ENCODE results near the gene TMEM132C.

Gene TMEM132C

GRCh38 chr12:128314611-128315010 is 47.6 kb downstream of the TMEM132C start:
- DNase-seq (ENCODE audit: low spot score) (no peak), ATAC-seq (ENCODE audit: low read depth) (no peak)
- Histone ChIP-seq H3K27ac (ENCODE audit: poor library complexity, severe bottlenecking) (no peak overlapping the region), H3K9me3 (ENCODE audit: severe bottlenecking) (no peaks in the 10 kb centered on the region), H3K4me1 (ENCODE audit: insufficient read depth, poor library complexity, severe bottlenecking) (no peaks in the 10 kb centered on the region), H3K27me3 (ENCODE audit: insufficient read depth, poor library complexity, severe bottlenecking) (no peaks in the 10 kb centered on the region), H3K36me3 (ENCODE audit: low read depth) (no peaks in the 10 kb centered on the region), H3K4me3 (ENCODE audit: severe bottlenecking) (no peak overlapping the region)
- no peak for TF ChIP-seq CTCF (IDR thresholded peaks at IDR 0.05; ENCODE audit: poor library complexity, severe bottlenecking)

GRCh38 chr12:128316078-128316477 is 49.1 kb downstream of the TMEM132C start:
- Histone ChIP-seq H3K4me1 (ENCODE audit: insufficient read depth, poor library complexity, severe bottlenecking) (no peaks in the 10 kb centered on the region), H3K4me3 (ENCODE audit: severe bottlenecking) (no peak overlapping the region), H3K9me3 (ENCODE audit: severe bottlenecking) (no peaks in the 10 kb centered on the region), H3K36me3 (ENCODE audit: low read depth) (no peaks in the 10 kb centered on the region), H3K27ac (ENCODE audit: poor library complexity, severe bottlenecking) (no peak overlapping the region), H3K27me3 (ENCODE audit: insufficient read depth, poor library complexity, severe bottlenecking) (no peaks in the 10 kb centered on the region)
- no peak for TF ChIP-seq CTCF (IDR thresholded peaks at IDR 0.05; ENCODE audit: poor library complexity, severe bottlenecking)
- DNase-seq (ENCODE audit: low spot score) (no peak), ATAC-seq (ENCODE audit: low read depth) (no peak)

- no peak for ATAC-seq (ENCODE audit: low read depth)
- no peaks in the 10 kb centered on the region for H3K4me1 ChIP-seq (ENCODE audit: insufficient read depth, poor library complexity, severe bottlenecking)
Observed at GRCh38 chr12:128316973-128317526, 50.1 kb downstream of the TMEM132C start.

GRCh38 chr12:128318341-128318740 is 51.4 kb downstream of the TMEM132C start:
- DNase-seq (ENCODE audit: low spot score): no peak
- ATAC-seq (ENCODE audit: low read depth): no peak

More at GRCh38 chr12:128316973-128317526, 50.1 kb downstream of the TMEM132C start:
- Histone ChIP-seq H3K27ac (ENCODE audit: poor library complexity, severe bottlenecking) (no peak overlapping the region), H3K36me3 (ENCODE audit: low read depth) (no peaks in the 10 kb centered on the region), H3K4me3 (ENCODE audit: severe bottlenecking) (no peak overlapping the region), H3K9me3 (ENCODE audit: severe bottlenecking) (no peaks in the 10 kb centered on the region), H3K27me3 (ENCODE audit: insufficient read depth, poor library complexity, severe bottlenecking) (no peaks in the 10 kb centered on the region)
- no peak for DNase-seq (ENCODE audit: low spot score)
- TF ChIP-seq CTCF (IDR thresholded peaks at IDR 0.05; ENCODE audit: poor library complexity, severe bottlenecking): no peak

More at GRCh38 chr12:128318341-128318740, 51.4 kb downstream of the TMEM132C start:
- H3K4me3 ChIP-seq (ENCODE audit: severe bottlenecking): no peak overlapping the region
- no peaks in the 10 kb centered on the region for H3K9me3 ChIP-seq (ENCODE audit: severe bottlenecking)
- H3K4me1 ChIP-seq (ENCODE audit: insufficient read depth, poor library complexity, severe bottlenecking): no peaks in the 10 kb centered on the region
- no peak overlapping the region for H3K27ac ChIP-seq (ENCODE audit: poor library complexity, severe bottlenecking)
- H3K36me3 ChIP-seq (ENCODE audit: low read depth): no peaks in the 10 kb centered on the region
- TF ChIP-seq CTCF (IDR thresholded peaks at IDR 0.05; ENCODE audit: poor library complexity, severe bottlenecking): no peak
- H3K27me3 ChIP-seq (ENCODE audit: insufficient read depth, poor library complexity, severe bottlenecking): no peaks in the 10 kb centered on the region

Data from RWPE2 (cell line).